Measurements from ENCODE around the gene PBX2. TPM values are rescaled to one million over a fixed set of nuclear protein-coding genes. Genes with fewer than 3 reads are reported as not detected.
"Not testable (repeated sequence)": the region's sequence is repeated elsewhere in the genome, so short reads cannot be mapped to it uniquely, and the experiment has no call there.

PBX2 gene
- total RNA-seq, 3 donors from 2014 or later: 62.2 to 68.2 (median 64.0) TPM

DNA sequence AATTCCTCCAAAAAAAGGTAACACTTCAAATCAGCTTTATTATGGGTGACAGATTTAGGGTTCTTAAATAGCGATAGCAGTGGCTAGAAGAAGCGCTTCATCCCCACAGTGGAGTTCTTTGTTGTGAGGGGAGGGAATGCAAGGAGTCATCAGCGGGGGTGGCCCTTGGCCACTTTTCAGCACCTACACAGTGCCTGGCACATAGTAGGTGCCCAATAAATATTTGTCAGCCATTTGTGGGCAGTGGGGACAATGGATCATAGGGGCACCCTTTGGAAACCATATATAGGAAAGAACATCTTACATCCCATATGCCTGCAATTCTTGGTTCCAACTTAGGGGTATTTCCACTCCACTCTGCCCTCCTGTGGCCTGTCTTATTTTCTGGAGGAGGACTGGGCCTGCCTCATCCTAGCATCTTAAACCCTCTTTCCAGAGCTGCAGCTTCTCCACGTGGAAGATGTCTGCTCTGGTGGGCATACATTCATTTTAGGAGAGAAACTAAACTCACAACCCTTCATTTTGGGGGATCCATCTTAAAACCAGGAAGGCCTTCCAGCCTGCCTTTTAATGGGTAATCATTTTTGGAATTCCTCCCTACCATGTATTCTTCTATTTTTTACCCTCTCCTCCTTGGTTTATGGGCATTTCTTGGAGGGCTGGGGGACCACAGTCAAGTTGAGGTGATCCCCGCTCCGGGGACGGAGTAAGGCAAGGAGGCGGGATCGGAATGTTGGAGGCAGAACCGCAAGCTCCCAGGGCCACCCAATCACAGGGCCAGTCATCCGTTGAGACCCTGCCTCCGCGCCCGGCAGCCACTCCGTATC lies 5.0 kb upstream of the PBX2 start:
- DNase-seq (no peak), ATAC-seq (no peak)
- H3K9me3 Mint-ChIP-seq: no peaks in the 10 kb centered on the region
- peaks cover 47% of the 10 kb centered on the region for H3K4me1 Mint-ChIP-seq (ENCODE audit: low read depth)
- peak overlapping the region; percentile 95 for H3K4me3 Mint-ChIP-seq
- H3K36me3 Mint-ChIP-seq (ENCODE audit: insufficient read depth): no peaks in the 10 kb centered on the region
- H3K27me3 Mint-ChIP-seq (ENCODE audit: low read depth): no peaks in the 10 kb centered on the region

GRCh38 chr6:32194388-32194787 lies 4.4 kb upstream of the PBX2 start:
- DNase-seq (no peak), ATAC-seq (no peak)
- peak overlapping the region; percentile 95 for H3K4me3 Mint-ChIP-seq
- H3K27me3 Mint-ChIP-seq (ENCODE audit: low read depth): no peaks in the 10 kb centered on the region
- no peaks in the 10 kb centered on the region for H3K9me3 Mint-ChIP-seq
- H3K4me1 Mint-ChIP-seq (ENCODE audit: low read depth): peaks cover 47% of the 10 kb centered on the region
- no peaks in the 10 kb centered on the region for H3K36me3 Mint-ChIP-seq (ENCODE audit: insufficient read depth)

- not testable (repeated sequence) for H3K27me3 Mint-ChIP-seq (ENCODE audit: low read depth); DNase-seq; ATAC-seq; H3K36me3 Mint-ChIP-seq (ENCODE audit: insufficient read depth); H3K9me3 Mint-ChIP-seq
- Mint-ChIP-seq H3K4me3 (peak overlapping the region; percentile 92), H3K4me1 (ENCODE audit: low read depth) (peaks cover 60% of the 10 kb centered on the region)
Observed at GRCh38 chr6:32193096-32193495, 3.1 kb upstream of the PBX2 start.

GRCh38 chr6:32192608-32193039 lies 2.6 kb upstream of the PBX2 start, which contains the start of gene GPSM3:
Gene GPSM3, minus strand, starts transcription at chr6:32192643. Its CDS starts 130 bp downstream, at chr6:32192513.
- no peak for ATAC-seq
- no peaks in the 10 kb centered on the region for H3K27me3 Mint-ChIP-seq (ENCODE audit: low read depth)
- H3K9me3 Mint-ChIP-seq: no peaks in the 10 kb centered on the region
- peak; percentile 25 for DNase-seq
- peaks cover 4% of the 10 kb centered on the region for H3K36me3 Mint-ChIP-seq (ENCODE audit: insufficient read depth)
- peak within 1 kb of the TSS; percentile 92 for H3K4me3 Mint-ChIP-seq
- H3K4me1 Mint-ChIP-seq (ENCODE audit: low read depth): peaks cover 65% of the 10 kb centered on the region

DNA sequence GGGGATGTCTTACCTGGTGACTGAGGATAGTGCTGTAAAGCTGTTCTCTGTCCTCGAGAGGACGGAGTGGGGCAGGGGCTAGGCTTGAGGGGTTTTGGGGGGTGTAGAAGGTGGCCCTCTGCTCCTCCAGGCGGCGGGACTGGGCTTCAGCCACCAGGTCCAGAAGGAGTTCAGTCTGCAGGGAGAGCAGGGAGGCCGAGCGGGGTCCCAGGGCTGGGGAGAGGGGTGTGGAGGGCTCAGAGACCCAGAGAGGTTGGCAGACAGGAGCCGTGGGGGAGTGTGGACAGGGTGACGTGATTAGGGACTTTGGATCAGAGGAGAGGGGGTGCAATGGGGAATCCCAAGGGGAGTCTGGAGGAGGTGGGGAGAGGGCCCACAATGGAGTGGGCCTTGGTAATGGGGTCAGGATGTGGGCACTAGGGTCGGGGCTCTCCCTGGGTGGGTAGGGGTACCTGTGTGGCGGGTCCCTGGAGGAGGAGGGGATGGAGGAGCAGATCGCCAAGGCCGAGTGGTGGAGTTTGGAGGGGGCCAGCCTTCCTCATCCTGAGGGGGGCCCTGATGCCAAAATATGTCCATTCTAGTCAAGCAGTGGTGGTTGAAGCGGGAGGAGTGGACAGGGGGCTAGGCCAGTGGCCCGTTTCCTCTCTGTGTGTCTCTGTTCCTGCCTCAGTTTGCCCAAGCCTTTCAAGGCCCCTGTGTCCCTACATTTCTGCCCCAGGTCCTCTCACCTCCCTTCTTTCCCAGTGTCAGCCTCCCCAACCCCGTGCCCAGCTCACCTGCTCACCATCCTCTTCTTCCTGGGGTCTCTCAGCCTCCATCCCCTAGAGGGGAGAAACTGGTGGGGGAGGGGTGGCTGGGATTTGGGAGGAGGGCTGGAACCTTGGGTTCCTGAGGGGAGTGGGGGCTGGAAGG lies 1.9 kb upstream of the PBX2 start:
- Mint-ChIP-seq H3K4me1 (ENCODE audit: low read depth) (peaks cover 70% of the 10 kb centered on the region), H3K4me3 (peak overlapping the region; percentile 92), H3K9me3 (no peaks in the 10 kb centered on the region), H3K36me3 (ENCODE audit: insufficient read depth) (peaks cover 9% of the 10 kb centered on the region), H3K27me3 (ENCODE audit: low read depth) (no peaks in the 10 kb centered on the region)
- ATAC-seq (no peak), DNase-seq (no peak)

DNA sequence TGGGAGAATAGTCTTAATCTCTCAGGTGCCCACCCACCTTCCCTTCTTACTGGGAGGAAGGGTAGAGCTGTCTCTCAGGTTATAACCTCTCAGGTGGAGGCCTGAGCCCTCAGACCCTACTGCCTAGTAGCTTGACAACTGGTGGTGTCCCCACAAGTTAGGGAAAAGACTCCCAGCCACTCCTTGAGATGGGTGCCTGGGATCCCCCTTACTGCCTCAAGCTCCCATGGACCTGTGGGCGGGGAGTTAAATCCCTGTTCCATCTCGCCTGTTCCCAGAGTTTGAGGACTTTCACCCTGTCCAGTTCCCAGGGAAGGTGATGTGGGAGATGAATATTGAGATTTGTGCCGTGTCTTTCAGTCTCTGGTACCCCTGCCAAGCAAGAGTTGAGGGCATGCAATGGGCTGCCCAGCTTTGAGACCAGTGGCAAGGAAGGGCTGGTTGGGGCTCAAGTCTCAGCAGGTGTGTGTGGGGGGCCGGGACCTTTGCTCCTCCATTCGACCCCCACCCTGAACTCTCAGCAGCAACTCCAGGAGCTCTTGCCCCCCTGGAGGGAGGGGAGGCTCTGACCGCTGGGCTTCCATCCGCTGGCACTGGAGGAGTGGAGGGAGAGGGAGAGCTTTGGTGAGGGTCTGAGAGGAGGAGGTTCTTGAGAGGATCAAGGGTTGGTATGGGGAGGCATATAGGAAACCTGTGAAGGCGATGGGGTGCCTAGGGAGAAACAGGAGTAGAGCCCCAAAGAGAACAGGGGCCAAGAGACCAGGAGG lies 1.1 kb upstream of the PBX2 start:
- Mint-ChIP-seq H3K36me3 (ENCODE audit: insufficient read depth) (peaks cover 13% of the 10 kb centered on the region), H3K27me3 (ENCODE audit: low read depth) (no peaks in the 10 kb centered on the region), H3K4me3 (peak overlapping the region; percentile 92), H3K9me3 (no peaks in the 10 kb centered on the region), H3K4me1 (ENCODE audit: low read depth) (peaks cover 72% of the 10 kb centered on the region)
- no peak for DNase-seq
- no peak for ATAC-seq

- Mint-ChIP-seq H3K36me3 (ENCODE audit: insufficient read depth) (peaks cover 19% of the 10 kb centered on the region), H3K4me3 (peak overlapping the region; percentile 88), H3K4me1 (ENCODE audit: low read depth) (peaks cover 72% of the 10 kb centered on the region), H3K9me3 (no peaks in the 10 kb centered on the region), H3K27me3 (ENCODE audit: low read depth) (no peaks in the 10 kb centered on the region)
- DNase-seq (no peak), ATAC-seq (no peak)
Observed at GRCh38 chr6:32189742-32190053, 304 bp downstream of the PBX2 start.

- Mint-ChIP-seq H3K4me3 (peak overlapping the region; percentile 88), H3K36me3 (ENCODE audit: insufficient read depth) (peaks cover 19% of the 10 kb centered on the region), H3K27me3 (ENCODE audit: low read depth) (no peaks in the 10 kb centered on the region), H3K4me1 (ENCODE audit: low read depth) (peaks cover 69% of the 10 kb centered on the region), H3K9me3 (no peaks in the 10 kb centered on the region)
- no peak for DNase-seq
- no peak for ATAC-seq
Observed at GRCh38 chr6:32189069-32189741, 797 bp downstream of the PBX2 start.

- ATAC-seq: no peak
- Mint-ChIP-seq H3K9me3 (no peaks in the 10 kb centered on the region), H3K4me3 (peak overlapping the region; percentile 88), H3K4me1 (ENCODE audit: low read depth) (peaks cover 65% of the 10 kb centered on the region), H3K36me3 (ENCODE audit: insufficient read depth) (peaks cover 19% of the 10 kb centered on the region), H3K27me3 (ENCODE audit: low read depth) (no peaks in the 10 kb centered on the region)
- DNase-seq: no peak
Observed at GRCh38 chr6:32188381-32189068, 1.5 kb downstream of the PBX2 start.

GRCh38 chr6:32187725-32188380 lies 2.1 kb downstream of the PBX2 start:
- H3K36me3 Mint-ChIP-seq (ENCODE audit: insufficient read depth): peaks cover 19% of the 10 kb centered on the region
- not testable (repeated sequence) for H3K9me3 Mint-ChIP-seq; H3K27me3 Mint-ChIP-seq (ENCODE audit: low read depth); ATAC-seq; DNase-seq
- H3K4me1 Mint-ChIP-seq (ENCODE audit: low read depth): peaks cover 62% of the 10 kb centered on the region
- H3K4me3 Mint-ChIP-seq: peak overlapping the region; percentile 88

- no peaks in the 10 kb centered on the region for H3K9me3 Mint-ChIP-seq
- peaks cover 21% of the 10 kb centered on the region for H3K36me3 Mint-ChIP-seq (ENCODE audit: insufficient read depth)
- no peaks in the 10 kb centered on the region for H3K27me3 Mint-ChIP-seq (ENCODE audit: low read depth)
- no peak for ATAC-seq
- peaks cover 62% of the 10 kb centered on the region for H3K4me1 Mint-ChIP-seq (ENCODE audit: low read depth)
- peak overlapping the region; percentile 17 for H3K4me3 Mint-ChIP-seq
- DNase-seq: no peak
Observed at GRCh38 chr6:32187009-32187709, 2.8 kb downstream of the PBX2 start.

GRCh38 chr6:32186151-32186840 lies 3.7 kb downstream of the PBX2 start:
- Mint-ChIP-seq H3K4me3 (peak overlapping the region; percentile 62), H3K4me1 (ENCODE audit: low read depth) (peaks cover 59% of the 10 kb centered on the region), H3K36me3 (ENCODE audit: insufficient read depth) (peaks cover 21% of the 10 kb centered on the region)
- not testable (repeated sequence) for H3K27me3 Mint-ChIP-seq (ENCODE audit: low read depth); H3K9me3 Mint-ChIP-seq; DNase-seq
- peak in 1 of 2 donors; percentile 5 for ATAC-seq

Data from activated T-cell treated with anti-CD3 and anti-CD28 coated beads, Interleukin-2, amount 50 U/mL, for 4 hours (primary cell).